Choroid plexus epithelial cell (primary cell): ENCODE measurements around the gene TRIM54.
"Not testable (repeated sequence)": the region's sequence is repeated elsewhere in the genome, so short reads cannot be mapped to it uniquely, and the experiment has no call there.

ENCODE experiments used
- DNase-seq: peaks from one replicate; pipeline ENCODE4 v3.0.0-alpha.2; 2010; ENCODE audit warnings: low read depth
- H3K4me3 ChIP-seq: 2 replicates; pipeline ENCODE4 v1.5.1; 2011; ENCODE audit warnings: low read depth, mild to moderate bottlenecking, control low read depth, low read length, moderate library complexity
- CTCF ChIP-seq: conservative IDR thresholded peaks from 2 replicates; pipeline ENCODE4 v1.5.1; 2011; ENCODE audit warnings: low read depth, mild to moderate bottlenecking, control low read depth, inconsistent platforms, low read length, moderate library complexity

The TRIM54 gene

GRCh38 chr2:27271631-27272340, 10.4 kb upstream of the TRIM54 start:
- DNase-seq, result no peak
- no peak for TF ChIP-seq CTCF
- no peak overlapping the region for H3K4me3 ChIP-seq

DNA sequence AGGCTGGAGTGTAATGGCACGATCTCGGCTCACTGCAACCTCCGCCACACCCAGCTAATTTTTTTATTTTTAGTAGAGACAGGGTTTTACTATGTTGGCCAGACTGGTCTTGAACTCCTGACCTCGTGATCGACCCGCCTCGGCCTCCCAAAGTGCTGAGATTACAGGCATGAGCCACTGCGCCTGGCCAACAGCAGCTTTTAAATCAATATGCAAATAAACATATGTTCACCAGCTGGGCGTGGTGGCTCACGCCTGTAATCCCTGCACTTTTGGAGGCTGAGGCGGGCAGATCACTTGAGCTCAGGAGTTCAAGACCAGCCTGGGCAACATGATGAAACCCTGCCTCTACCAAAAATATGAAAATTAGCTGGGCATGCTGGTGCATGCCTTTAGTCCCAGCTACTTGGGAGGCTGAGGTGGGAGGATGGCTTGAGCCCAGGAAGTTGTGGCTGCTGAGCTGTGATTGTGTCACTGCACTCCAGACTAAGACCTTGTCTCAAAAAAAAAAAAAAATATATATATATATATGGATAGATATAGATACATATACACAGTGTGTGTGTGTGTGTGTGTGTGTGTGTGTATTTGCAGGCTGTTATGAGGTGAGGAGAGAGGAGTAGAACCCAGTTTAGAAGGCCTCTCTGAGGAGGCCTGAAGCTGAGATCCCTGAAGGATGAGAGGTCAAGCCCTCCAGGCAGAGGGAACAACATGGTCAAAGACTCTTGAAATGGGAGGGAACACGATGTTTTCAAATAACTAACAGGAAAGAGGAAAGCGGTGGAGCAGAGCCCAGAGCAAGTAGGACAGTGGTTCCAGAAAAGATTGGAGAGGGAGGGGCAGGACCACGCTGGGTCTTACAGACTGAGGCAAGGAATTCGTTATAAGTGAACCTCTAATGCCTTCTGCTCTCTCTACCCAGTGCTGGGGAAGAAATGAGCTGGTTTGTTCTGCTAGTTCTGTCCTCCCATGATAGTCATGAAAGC, 9.4 kb upstream of the TRIM54 start:
- DNase-seq, H3K4me3 ChIP-seq: not testable (repeated sequence)

- no peak for TF ChIP-seq CTCF
- no peak within 1 kb of the TSS for H3K4me3 ChIP-seq
- no peak for DNase-seq
These were observed 6.7 kb upstream of the TRIM54 start, which contains the start of gene DNAJC5G for GRCh38 chr2:27275211-27276150. TSS of gene DNAJC5G (plus strand) at chr2:27275433. CDS start at chr2:27276729, 1,296 bp downstream.

GRCh38 chr2:27278010-27278409, 4.2 kb upstream of the TRIM54 start:
- no peak for DNase-seq
- no peak for TF ChIP-seq CTCF
- H3K4me3 ChIP-seq, result no peak overlapping the region

GRCh38 chr2:27280826-27281225, 1.4 kb upstream of the TRIM54 start:
- no peak for TF ChIP-seq CTCF
- H3K4me3 ChIP-seq, result no peak overlapping the region
- DNase-seq, result no peak

- no peak for TF ChIP-seq CTCF
- H3K4me3 ChIP-seq, result no peak overlapping the region
- DNase-seq, result no peak
These were observed 787 bp upstream of the TRIM54 start for GRCh38 chr2:27281442-27281841.
